Erythroblast (primary cell): ENCODE data around the gene CCR6.
"Not testable (repeated sequence)": the region's sequence is repeated elsewhere in the genome, so short reads cannot be mapped to it uniquely, and the experiment has no call there.

Experiments
- DNase-seq, 2 experiments: peaks; one replicate each; lab custom pipeline; 2025; lab: John Stamatoyannopoulos, UW

CCR6 gene

DNA sequence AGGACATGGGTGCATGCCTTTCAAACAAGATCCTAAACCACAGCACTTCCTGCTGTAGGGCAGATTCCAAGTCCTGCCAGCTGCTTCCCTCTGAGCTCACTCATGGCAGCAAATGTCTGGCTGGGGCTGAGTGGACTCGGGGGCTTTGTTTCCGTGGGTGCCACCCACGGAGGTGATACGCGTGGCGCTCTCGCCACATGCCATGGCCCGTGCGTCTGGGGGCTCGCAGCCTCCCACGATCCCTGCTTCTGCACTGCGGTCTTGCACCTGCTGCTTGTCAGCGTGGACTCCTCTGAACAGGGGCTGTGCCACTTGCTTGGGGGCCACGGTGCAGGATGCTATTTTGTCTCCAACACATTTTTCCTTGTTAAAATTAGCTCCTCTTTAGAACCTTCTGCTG, 54.4 kb downstream of the CCR6 start:
- DNase-seq = not testable (repeated sequence)

DNA sequence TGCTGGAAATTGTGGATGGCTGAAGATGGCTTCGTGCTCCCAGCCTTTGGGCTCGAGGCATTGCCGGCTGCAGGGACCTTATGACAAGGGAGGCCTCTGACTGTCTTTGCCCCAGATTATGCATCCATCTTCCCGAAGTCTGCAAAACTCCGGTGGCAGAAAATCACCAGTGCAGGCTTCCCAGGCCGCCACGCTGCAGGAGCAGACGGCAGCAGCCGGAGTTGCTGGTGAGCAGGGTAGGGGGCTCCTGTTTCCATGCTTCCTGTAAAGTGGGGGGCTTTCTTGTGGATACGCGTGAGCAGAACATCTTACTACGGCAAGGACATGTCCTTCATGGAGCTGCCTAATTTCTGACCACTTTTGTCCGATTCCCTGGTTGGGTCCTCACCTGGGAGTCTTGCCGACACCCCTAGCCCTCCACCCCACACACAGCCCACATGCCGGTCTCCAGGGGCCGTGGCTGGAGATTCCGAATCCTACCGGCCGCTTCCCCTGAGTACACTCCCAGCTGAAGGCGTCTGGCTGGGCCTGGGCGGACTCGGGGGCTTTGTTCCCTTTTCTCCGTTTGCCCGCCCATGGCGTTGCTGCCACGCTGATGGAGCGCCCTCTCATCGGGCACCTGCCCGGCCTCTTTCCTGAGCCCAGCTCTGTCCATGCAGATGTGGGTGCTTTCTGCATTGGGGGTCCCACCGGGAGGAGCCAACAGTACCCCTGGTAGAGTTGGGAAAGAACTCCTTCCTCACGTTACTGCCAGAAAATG, 56.2 kb downstream of the CCR6 start:
- not testable (repeated sequence) for DNase-seq

DNA sequence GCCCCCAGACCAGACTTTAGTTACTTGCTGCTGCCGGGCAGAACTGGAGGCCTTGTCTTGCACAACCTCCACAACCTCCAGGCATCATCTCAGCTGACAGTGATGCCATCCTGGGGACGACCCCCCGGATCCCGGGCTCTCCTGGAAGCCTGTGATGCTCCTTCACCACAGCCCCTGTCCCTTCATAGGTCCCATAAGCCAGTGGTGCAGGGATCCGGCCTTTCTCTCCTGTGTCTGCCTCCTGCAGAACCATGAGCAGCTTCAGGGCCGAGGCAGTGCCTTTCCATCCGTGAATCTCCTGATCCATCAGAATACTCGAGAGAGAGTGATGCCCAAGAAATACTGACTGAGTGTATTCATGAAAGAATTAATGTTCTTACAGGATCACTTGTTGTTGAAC, 57.2 kb downstream of the CCR6 start:
- DNase-seq = not testable (repeated sequence)

DNA sequence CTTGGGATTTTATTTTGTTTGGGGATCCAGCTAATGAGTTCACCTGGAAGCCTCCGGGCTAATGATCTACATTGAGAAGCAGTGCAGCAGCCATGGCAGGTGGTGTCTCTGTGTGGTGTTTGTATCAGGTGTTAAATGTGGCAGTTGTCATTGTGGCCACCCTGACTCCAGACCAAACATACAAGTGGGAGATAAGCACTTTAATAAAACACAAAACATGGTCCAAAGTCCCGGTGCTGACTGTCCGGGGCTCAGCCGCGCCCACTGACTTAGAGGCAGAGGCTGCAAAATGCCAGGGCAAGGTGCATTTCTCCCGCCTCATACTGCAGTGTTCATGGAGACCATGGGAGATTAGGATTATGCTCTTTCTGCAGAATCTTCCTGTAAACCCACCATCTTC, 58.5 kb downstream of the CCR6 start:
- not testable (repeated sequence) for DNase-seq

DNA sequence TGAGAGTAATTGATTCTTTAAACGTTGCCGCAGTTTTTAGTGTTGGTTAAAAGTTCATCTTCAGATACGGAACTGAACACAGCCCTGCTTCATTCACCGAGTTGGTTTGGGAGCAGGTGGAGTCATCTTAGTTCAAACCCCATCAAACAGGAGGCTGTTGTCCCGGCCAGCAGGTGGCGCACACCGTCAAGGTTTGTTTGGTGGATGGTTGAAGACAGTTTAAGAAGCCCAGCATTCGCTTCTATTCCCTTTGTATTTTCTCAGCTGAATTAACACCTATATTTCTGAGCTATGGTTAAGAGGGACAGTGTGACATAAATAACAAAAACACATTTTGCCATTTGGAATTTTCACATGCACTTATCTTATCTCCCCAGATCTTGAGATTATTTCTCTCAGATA, 60.0 kb downstream of the CCR6 start:
- not testable (repeated sequence) for DNase-seq

DNA sequence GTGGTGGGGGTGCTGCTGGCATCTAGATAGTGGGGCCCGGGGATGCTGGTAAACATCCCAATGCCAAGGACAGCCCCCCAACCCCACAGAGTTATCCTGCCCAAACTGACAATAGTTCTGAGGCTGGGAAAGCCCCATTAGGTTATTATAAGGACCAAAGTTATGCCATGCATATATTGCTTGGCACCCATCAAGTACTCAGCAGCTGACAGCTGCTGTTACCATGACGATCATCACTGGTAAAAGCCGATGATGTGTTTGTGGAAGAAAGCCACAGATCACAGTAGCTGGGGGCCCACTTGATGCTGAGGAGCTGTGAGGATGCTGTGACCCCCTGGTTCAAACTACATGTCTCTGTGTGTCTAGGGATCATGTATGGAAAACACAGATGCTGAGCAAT, 62.2 kb downstream of the CCR6 start:
- not testable (repeated sequence) for DNase-seq

DNA sequence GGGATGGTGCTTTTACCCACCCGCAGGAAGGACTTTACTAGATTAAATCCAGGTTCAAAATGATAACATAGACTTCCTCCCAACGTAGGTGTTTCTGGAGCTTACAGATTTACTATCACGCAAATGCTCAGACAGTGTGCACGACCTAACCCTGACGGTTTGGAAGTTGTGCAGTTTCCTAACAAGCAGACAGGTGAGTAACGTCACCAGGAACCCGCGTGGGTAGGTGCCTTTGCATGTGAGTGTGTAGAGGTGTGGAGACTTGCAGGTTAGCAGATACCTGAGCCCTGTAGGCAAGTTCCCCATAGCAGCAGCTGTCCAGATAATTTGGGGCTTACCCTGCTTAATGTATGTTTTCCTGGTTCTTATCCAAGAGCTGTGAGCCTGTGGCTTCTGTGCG, 64.4 kb downstream of the CCR6 start:
- not testable (repeated sequence) for DNase-seq
